Activated T-cell treated with anti-CD3 and anti-CD28 coated beads, Interleukin-2, amount 50 U/mL, for 48 hours (primary cell): ENCODE results near the gene ASXL2.
"Not testable (repeated sequence)": the region's sequence is repeated elsewhere in the genome, so short reads cannot be mapped to it uniquely, and the experiment has no call there.

ENCODE experiments used
- DNase-seq, 2 experiments: peaks; one replicate each; pipeline ENCODE4 v3.0.0-alpha.2; 2020

ASXL2 gene

GRCh38 chr2:25887624-25888242 is 9.4 kb upstream of the ASXL2 start:
- no peak for DNase-seq

GRCh38 chr2:25885933-25886332 is 7.6 kb upstream of the ASXL2 start:
- DNase-seq, result no peak

- no peak for DNase-seq
Measured at GRCh38 chr2:25881764-25882163, 3.5 kb upstream of the ASXL2 start.

GRCh38 chr2:25879133-25879730 is 945 bp upstream of the ASXL2 start:
- no peak for DNase-seq

- DNase-seq, result peak; percentile 74 to 75
Measured at GRCh38 chr2:25877431-25878360, 591 bp downstream of the ASXL2 start.

GRCh38 chr2:25872134-25872533 is 6.2 kb downstream of the ASXL2 start:
- no peak for DNase-seq

- no peak for DNase-seq
Measured at GRCh38 chr2:25867396-25868003, 10.8 kb downstream of the ASXL2 start.

- DNase-seq, result no peak
Measured at GRCh38 chr2:25856377-25856776, 21.9 kb downstream of the ASXL2 start.

GRCh38 chr2:25855065-25855464 is 23.2 kb downstream of the ASXL2 start:
- no peak for DNase-seq

- no peak for DNase-seq
Measured at GRCh38 chr2:25854613-25855012, 23.7 kb downstream of the ASXL2 start.

- DNase-seq, result no peak
Measured at GRCh38 chr2:25853038-25853638, 25.1 kb downstream of the ASXL2 start.

GRCh38 chr2:25851740-25852503 is 26.4 kb downstream of the ASXL2 start:
- DNase-seq, result peak; percentile 56 to 57

- DNase-seq, result not testable (repeated sequence)
Measured at GRCh38 chr2:25850400-25850799, 27.9 kb downstream of the ASXL2 start.

GRCh38 chr2:25849350-25849749 is 28.9 kb downstream of the ASXL2 start:
- not testable (repeated sequence) for DNase-seq

- DNase-seq, result no peak
Measured at GRCh38 chr2:25845843-25846505, 32.3 kb downstream of the ASXL2 start.

- no peak for DNase-seq
Measured at GRCh38 chr2:25844089-25844488, 34.2 kb downstream of the ASXL2 start.

GRCh38 chr2:25842155-25842554 is 36.1 kb downstream of the ASXL2 start:
- no peak for DNase-seq

GRCh38 chr2:25838152-25838756 is 40.0 kb downstream of the ASXL2 start:
- no peak for DNase-seq

GRCh38 chr2:25835906-25836305 is 42.4 kb downstream of the ASXL2 start:
- DNase-seq, result no peak

- no peak for DNase-seq
Measured at GRCh38 chr2:25833566-25833965, 44.7 kb downstream of the ASXL2 start.

GRCh38 chr2:25832897-25833296 is 45.4 kb downstream of the ASXL2 start:
- DNase-seq, result no peak
